KG1 (cell line): ENCODE measurements around the gene GRIN2D.

Source experiments
- DNase-seq: peaks from one replicate; lab custom pipeline; 2025; lab: John Stamatoyannopoulos, UW

GRIN2D gene

DNA sequence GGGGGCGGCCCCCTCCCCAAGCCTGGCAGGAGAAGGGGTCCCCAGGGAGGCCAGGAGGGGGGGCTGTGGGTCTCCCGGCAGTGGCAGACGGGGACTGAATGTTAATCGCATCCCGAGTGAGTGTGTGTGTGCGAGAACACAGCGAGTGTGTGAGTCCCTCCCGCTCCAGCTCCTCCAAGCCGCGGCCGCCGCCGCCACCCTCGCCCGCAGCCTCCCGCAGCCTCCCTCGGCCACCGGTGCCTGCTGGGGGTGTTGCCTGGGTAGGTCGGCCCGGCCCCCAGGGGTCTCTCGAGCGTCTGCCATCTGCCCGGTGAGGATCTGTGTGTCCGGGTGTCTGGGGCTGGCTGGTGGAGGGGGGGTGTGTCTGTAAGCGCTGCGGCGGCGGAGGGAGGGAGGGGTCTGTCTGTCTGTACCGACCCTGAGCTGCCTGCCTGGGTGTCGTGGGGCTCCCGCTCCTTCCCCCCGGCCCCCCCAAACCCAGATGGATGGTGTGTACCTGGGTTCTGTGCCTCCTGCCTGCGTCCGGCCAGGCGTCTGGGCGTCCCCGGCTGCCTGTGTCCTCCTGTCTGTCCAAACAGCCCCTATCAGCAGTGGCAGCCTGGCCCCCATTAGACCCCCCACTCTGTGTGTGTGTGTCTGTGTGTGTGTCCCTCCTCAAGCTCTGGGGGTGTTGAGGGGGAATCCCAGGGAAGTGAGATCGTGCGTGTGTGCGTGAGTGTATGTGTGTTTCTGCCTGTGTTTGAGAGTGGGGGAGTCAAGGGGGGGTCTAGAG, at the start of gene GRIN2D:
Gene GRIN2D (plus strand): TSS at position 110 of the 772 bp plus-strand sequence. CDS start 4,725 bp downstream, outside the sequence.
- DNase-seq: no peak

DNA sequence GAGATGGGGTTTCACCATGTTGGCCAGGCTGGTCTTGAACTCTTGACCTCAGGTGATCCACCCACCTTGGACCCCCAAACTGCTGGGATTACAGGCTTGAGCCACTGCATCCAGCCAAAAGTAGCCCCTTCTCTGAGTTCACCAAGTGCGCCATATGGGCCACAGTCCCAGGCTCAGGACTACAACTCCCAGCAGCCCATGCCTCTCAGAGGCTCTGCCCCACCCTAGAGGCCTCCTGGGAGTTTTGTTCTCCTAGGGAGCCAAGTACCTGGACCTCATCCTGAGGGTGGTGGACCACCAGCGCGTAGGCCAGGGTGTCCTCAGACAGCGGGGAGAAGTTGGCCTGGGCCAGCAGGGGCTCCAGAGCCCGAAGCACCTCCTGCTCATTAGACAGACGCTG, 48.6 kb upstream of the GRIN2D start:
- no peak for DNase-seq

DNA sequence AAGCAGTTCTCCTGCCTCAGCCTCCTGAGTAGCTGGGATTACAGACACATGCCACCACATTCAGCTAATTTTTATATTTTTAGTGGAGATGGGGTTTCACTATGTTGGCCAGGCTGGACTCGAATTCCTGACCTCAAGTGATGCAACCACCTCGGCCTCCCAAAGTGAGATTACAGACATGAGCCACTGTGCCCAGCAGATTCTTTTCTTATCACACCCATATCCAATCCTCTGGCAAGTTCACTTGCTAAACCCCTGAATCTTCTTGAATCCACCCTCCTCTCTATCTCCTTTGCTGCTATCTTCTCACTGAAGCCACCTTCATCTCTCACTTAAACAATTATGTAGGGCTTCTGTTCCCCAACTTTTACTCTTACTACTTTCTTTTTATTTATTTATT, 47.3 kb upstream of the GRIN2D start:
- DNase-seq: no peak

GRCh38 chr19:48348045-48348444, 45.4 kb upstream of the GRIN2D start:
- no peak for DNase-seq

GRCh38 chr19:48348737-48349136, 44.7 kb upstream of the GRIN2D start:
- no peak for DNase-seq

DNA sequence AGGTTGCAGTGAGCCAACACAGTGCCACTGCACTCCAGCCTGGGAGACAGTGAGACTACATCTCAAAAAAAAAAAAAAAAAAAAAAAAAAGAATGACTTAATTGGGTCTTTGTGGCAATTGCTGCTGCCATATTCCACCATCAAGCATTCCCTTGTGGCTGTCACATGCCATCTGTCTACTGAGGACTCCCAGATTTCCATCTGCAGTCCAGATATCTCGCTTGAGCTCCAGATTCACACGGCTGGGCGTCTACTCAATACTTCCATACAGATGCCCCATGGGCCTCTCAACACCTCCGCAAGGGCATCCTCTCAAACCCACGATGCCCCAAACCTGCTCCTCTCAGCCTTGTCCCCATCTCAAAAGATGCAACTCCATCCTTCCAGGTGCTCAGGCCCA, 42.6 kb upstream of the GRIN2D start:
- no peak for DNase-seq

- peak; percentile 20 for DNase-seq
Observed at GRCh38 chr19:48351341-48351752, 42.1 kb upstream of the GRIN2D start.

DNA sequence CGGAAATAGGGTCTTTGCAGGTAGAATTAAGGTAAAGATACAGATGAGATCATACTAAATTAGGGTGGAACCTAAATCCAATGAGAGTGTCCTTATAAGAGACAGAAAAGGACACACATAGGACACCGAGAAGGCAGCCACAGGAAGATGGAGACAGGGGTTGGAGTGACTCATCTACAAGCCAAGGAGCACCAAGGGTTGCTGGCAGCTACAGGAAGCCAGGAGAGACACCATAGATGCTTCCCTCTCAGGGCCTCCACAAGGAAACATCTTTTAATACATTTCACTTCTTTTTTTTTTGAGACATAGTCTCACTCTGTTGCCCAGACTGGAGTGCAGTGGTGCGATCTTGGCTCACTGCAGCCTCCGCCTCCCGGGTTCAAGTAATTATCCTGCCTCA, 39.8 kb upstream of the GRIN2D start:
- no peak for DNase-seq

- DNase-seq: no peak
Observed at GRCh38 chr19:48354332-48354992, 39.0 kb upstream of the GRIN2D start.

DNA sequence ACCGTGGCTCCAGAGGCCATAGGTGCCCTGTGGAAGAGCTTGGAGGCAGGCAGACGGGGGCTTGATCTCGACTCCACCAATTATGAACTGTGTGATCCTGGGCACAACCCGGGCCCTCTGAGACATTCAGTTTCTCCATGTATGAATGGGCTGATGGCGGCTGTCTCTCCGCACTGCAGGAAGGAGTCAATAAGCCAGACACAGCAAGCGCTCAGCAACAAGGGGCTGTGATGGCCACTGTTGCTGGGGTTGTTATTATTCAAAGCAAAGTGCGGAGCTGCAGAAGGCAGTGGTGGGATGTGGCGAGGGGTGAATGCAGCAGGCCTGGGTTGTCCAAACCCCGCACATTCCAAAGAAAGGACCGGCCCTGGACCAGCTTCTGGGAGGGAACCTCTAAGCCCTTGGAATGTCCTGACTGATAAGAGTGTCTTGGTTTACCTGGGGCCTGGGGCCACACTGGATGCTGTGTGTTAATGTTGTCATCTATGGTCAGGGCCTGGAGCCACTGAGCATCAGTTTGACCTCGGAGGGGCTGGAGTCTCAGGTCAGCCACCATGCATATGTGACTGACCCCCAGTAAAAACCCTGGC, 38.0 kb upstream of the GRIN2D start:
- no peak for DNase-seq

- no peak for DNase-seq
Observed at GRCh38 chr19:48359123-48359522, 34.3 kb upstream of the GRIN2D start.

GRCh38 chr19:48361912-48362311, 31.6 kb upstream of the GRIN2D start:
- DNase-seq: no peak

DNA sequence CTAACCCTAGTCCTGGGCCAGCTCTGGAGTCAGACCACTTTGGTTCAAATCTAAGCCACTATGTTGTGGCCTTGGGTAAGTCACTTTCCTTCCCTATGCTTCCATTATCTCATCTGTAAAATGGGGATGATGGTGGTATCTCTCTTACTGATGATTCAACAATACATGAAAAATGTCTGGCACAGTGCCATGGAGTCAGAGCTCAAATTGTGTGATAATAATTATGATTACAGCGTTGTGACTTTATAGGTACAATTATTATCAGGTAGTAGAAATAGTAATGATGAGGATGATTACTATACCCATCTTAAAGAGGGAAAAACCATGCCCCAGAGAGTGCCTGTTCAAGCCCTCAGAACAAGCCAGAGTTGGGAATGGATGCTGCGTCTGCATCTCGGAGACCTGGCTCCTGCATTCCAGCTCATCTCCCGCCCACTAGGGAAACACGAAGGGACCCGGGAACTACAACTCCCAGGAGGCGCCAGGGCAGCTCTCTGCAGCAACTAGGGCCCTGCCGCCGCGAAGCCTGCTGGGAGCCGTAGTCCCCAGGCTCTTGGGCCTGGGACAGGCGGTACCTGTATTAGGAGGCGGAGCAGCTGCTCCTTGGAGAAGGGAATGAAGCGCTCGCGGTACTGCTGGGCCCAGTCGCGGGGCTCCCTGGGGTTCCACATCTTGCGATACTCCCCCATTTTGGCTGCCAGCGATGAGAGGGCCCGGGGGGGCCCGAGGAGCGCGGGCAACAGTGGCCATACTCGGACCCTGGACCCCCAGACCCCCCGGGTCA, 30.6 kb upstream of the GRIN2D start:
- DNase-seq: peak; percentile 93

GRCh38 chr19:48363500-48363809, 30.0 kb upstream of the GRIN2D start:
- no peak for DNase-seq

- DNase-seq: peak; percentile 100
Observed at GRCh38 chr19:48363810-48364597, 29.5 kb upstream of the GRIN2D start, which contains the start of the genes SYNGR4 and TMEM143. SYNGR4 (plus strand) TSS chr19:48364367; CDS start chr19:48365843, 1,476 bp downstream. TMEM143 (minus strand) TSS chr19:48363940; CDS start chr19:48363920, 20 bp downstream.

GRCh38 chr19:48364598-48365348, 28.7 kb upstream of the GRIN2D start:
- DNase-seq: no peak

GRCh38 chr19:48365602-48366001, 27.9 kb upstream of the GRIN2D start:
- DNase-seq: no peak

DNA sequence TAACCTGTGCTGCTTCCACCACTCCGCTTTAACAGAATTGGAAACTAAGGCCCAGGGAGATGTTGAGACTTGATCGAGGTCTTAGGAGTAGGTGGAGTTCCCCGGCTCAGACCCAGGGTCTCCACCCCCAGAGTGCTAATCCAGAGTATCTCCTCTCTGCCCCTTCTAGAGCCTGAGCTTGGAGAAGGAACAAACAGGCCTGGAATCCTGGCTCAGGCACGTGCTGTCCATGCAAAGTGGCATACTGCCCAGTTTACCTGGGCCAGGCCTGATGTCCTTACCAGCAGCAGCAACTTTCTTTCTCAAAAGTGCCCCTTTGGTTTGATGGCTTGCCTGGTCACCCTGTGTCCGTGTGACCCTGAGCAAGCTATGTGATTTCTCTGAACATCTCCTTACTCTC, 25.6 kb upstream of the GRIN2D start:
- no peak for DNase-seq

- no peak for DNase-seq
Observed at GRCh38 chr19:48368936-48369335, 24.5 kb upstream of the GRIN2D start.

- no peak for DNase-seq
Observed at GRCh38 chr19:48370955-48371354, 22.5 kb upstream of the GRIN2D start.

DNA sequence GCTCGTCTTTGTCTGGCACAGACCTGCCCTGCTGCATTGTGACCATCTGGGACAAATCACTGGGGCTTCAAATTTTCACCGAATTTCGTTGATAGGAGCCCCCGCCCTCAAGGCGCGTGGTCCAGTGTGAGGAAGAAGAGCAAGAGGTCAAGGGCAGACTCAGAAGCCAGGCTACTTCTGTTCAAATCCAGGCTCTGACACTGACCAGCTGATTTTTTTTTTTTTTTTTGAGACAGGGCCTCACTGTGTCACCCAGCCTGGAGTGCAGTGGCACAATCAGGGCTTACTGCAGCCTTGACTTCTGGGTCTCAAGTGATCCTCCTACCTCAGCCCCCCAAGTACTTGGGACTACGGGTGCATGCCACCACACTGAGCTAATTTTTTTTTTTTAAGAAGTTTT, 22.1 kb upstream of the GRIN2D start:
- no peak for DNase-seq
